NCI-H69 (cell line): ENCODE results near the gene NOP14.
"Not testable (repeated sequence)": the region's sequence is repeated elsewhere in the genome, so short reads cannot be mapped to it uniquely, and the experiment has no call there.

ENCODE experiments used
- DNase-seq: peaks from one replicate; lab custom pipeline; 2025; lab: John Stamatoyannopoulos, UW

Gene NOP14

DNA sequence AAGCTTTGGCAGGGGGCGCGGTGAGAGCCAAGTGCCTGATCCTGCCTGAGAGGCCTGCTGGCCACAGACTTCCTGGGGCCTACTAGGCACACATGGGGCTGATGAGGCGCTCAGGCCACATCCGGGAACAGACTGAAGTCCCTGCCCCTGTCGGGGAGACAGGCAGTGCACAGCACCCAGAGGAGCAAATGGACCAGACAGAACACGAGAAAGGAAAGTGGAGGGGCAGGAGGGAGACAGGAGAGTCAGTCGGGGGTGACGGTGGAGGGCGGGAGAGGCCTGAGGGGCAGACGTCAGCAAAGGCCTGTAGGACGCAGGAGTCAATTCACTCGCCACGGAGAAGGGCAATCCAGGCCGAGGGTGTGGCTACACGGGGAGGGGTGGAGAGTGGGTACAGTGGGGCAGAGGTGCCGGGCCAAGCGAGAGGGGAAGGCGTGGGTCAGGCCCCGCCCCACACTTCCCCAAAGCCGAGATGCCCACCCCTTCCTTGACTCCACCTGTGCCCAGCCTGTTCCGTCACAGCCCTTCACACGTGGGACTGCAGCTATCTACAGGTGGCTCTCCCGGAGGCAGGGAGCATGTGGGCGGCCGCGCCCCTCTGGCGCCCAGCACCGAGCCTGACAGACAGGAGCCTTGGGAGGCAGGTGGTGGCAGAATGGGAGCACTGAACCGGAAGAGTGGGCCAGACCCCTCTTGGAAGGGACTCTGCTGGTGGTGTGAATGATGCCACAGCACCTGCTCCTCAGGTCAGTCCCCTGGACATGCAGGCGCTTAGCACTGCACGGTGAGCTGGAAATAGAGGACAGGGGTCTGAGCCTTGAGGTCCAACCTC, 20.5 kb downstream of the NOP14 start:
- DNase-seq = no peak

- no peak for DNase-seq
Observed at GRCh38 chr4:2942037-2942531, 21.1 kb downstream of the NOP14 start.

DNA sequence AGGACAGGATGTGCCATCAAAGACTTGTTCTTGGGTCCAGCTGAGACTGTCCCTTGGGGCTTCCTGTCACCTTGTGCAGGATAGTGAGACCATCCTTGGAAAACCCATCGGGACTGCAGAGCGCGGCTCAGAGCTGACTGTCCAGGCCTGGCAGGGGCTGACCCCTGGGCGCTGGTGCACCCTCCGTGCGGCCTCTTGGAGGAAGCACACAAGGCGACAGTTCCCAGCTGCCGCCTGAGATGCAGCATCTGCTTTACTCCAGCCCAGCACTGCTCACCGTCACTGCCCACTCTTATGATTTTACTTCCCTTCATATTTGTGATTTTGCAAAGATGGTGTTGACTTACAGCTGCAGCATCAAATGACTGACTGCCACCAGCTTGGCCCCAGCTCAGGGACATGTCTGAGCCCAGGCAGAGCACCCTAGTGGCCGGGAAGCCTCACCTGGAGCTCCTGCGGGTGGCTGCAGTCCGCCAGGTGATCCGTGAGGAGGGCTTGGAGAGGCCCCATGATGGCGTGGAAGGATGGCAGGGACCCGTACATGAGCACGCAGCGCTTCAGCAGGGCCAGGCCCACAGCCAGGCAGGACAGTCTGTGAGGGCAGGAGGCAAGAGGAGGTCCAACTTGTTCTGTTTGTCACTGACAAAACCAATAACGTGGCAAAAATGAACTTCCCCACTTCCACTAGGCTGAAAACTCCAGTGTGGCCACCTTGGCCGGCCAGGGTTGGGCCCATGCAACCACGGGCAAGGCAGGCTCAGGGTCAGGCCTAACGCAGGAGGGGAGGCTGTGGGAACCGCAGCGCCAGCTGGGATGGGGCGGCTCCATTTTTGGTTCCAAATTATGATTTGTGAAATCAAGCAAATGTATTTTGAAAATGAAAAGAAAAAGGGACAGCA, 21.8 kb downstream of the NOP14 start:
- DNase-seq = no peak

DNA sequence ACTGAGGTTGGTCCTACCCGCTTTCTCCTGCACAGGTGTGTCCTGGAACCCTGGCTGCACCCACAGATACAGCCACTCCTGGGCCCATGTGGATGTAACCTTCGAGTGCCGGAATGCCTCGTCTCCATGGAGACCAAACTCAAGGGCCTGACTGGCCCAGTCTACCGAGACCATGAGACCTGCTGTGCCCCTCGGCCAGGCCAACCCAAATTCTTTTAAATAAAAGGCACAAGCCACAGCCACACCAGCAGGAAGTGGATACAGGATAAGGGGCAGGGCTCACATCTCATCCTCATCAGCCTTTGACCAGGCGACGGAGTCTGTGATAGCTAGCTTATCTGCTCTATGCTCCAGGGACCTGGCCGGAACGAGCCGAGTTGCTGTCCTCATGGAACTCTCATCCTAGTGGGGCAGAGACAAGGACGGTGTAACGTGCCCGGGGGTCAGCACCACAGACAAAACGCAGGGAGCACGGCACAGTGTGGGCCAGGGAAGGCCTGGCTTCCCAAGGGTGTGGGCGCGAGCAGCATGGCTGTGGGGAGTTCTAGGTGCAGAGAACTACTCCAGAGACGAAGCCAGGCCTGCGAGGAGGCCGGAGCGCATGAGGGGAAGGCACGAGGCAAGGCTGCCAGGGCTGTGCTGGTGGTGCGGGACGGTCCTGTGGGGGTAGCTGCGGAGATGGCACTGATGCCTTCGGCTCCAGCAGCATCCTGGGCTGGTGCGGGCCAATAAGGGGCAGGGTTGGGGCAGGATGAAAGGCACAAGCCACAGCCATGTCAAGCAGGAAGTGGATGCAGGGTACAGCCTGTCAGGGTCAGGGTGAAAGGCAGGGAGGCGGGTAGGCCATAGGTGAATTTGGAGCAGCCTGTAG, 22.7 kb downstream of the NOP14 start:
- DNase-seq = no peak

GRCh38 chr4:2939383-2940243, 23.6 kb downstream of the NOP14 start:
- no peak for DNase-seq

- DNase-seq = no peak
Observed at GRCh38 chr4:2938906-2939305, 24.3 kb downstream of the NOP14 start.

GRCh38 chr4:2938411-2938810, 24.8 kb downstream of the NOP14 start:
- not testable (repeated sequence) for DNase-seq

- no peak for DNase-seq
Observed at GRCh38 chr4:2937986-2938385, 25.2 kb downstream of the NOP14 start.

- no peak for DNase-seq
Observed at GRCh38 chr4:2937146-2937857, 25.9 kb downstream of the NOP14 start.

- no peak for DNase-seq
Observed at GRCh38 chr4:2936773-2937145, 26.4 kb downstream of the NOP14 start.

GRCh38 chr4:2935762-2936743, 27.2 kb downstream of the NOP14 start:
- no peak for DNase-seq

DNA sequence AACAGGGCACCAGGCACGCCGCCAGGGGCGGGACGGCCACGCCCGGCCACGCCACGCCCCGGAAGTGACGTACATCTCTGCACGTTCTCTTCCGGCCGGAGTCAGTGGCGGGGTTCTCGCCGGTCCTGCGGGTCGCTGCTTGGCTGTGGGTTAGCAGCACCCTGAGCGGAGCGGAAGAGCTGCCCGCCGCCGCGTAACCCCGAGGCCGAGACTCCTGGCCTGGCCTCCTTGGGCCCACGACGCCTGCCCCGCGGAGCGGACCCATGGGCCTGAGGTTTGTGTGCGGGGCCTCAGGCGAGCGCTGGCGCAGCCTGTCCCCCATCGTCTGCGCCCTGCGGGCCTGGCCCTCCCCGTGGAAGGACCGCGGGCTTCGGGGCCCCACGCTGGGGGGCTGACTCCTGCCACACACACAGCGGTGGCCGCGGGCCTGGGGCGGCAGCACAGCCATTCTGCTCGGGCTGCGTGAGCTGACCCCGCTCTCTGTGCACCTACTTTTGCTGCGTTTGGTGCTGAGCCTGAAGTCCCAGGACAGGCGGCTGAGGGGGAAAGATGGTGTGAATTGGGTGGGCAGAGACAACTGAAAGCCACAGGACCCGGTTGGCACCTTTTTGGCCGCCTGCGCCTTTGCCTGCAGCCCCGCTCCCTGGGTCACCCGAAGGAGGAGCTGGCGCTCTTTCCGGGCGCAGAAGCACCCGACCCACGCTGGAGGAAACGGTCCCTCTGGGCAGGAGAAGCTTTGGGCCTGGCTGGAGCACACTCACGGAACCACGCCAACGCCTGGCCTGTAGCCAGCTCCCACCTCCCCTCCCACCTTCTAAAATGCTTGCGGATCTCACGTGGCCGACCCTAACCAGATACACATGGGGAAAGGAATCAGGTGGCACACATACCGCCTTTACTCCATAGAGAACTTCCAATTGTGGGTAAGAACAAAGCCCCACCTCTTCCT, 28.1 kb downstream of the NOP14 start:
- DNase-seq = peak; percentile 90

GRCh38 chr4:2934077-2934812, 29.0 kb downstream of the NOP14 start:
- peak; percentile 37 for DNase-seq

DNA sequence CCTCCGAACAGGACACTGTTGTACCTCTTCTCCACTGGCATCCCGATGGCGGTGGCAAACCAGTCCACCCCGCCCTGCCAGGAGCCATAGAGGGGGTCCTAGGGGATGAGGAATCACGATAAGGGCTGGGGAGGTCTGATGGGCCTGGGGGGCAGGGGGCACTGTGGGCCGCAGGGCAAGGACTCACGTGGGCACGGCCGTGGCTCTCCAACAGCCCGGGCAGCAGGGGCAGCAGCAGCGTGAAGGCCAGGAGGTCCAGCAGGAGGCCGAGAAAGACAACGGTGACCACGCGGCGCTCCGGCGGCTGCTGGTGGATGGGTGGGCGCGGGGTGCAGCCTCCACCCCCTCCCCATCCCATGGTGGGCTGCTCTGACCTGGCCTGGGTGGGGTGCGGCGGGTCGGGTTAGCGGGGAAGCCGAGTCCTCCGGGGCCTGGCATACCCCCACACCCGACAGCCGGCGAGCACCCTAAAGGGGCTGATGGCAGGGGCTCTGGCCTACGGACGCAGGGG, 29.6 kb downstream of the NOP14 start:
- DNase-seq = no peak

- DNase-seq = no peak
Observed at GRCh38 chr4:2932951-2933565, 30.1 kb downstream of the NOP14 start.

DNA sequence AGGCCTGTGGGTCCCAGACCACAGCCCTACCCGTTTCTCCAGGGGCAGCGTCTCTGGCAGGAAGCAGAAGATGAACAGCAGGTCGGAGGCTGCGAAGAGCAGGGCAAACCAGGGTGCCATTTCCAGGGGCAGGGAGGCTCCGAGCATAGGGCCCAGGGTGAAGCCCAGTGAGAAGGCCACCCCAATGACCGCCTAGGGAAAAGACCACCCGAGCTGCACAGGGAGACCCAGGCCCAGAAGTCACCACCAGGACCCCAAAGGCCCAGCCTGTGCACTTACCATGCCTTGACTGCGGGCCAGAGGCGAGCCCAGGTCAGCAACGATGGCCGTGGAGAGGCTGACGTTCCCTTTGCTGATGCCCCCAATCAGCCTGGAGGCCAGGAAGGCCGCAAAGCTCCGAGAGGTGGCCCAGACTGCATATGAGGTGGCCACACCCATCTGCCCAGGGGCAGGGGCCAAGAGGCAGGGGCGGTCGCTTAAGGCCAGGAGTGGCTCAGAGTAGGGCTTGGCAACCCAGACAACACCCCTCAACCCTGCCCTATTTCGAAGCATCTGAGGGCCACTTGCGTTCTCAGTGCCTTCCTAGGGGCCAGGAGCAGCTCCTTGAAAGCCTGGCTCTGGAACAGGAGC, 30.8 kb downstream of the NOP14 start:
- no peak for DNase-seq
